Measurements from ENCODE around the gene SUSD4.
"Not testable (repeated sequence)": the region's sequence is repeated elsewhere in the genome, so short reads cannot be mapped to it uniquely, and the experiment has no call there.

Gene SUSD4

DNA sequence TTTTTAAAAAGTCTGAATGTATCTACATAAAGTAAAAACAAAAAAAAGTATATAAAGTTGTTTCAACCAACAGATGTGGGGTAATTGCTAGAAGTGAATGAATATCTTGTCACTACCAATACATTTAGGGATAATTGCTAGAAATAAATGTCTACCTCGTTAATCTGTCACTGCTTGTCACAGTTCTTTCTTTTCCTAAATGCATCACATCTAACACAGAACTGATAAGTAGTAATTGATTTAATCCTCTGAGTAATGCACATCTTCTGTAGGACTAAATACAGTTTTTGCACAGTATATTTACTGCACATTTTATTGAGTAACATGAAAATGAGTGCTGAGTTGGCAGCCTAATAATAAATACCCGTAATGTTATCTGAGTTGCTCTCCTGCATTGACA lies 72.2 kb downstream of the SUSD4 start:
- Histone ChIP-seq H3K27me3 (ENCODE audit: insufficient read depth, insufficient read length) (no peaks in the 10 kb centered on the region), H3K9me3 (ENCODE audit: insufficient read depth, low read length) (no peaks in the 10 kb centered on the region), H3K36me3 (ENCODE audit: insufficient read depth, insufficient read length, low read length) (no peaks in the 10 kb centered on the region), H3K4me1 (ENCODE audit: insufficient read depth, insufficient read length) (no peaks in the 10 kb centered on the region), H3K4me3 (ENCODE audit: insufficient read length, low read depth) (no peak overlapping the region), H3K9ac (ENCODE audit: insufficient read length, low read depth) (no peak overlapping the region)
- no peak for DNase-seq (ENCODE audit: low read depth, low spot score)
- TF ChIP-seq YY1 (IDR thresholded peaks at IDR 0.05; ENCODE audit: insufficient read depth, insufficient read length), result no peak
- TF ChIP-seq ZNF274 (IDR thresholded peaks at IDR 0.05; ENCODE audit: low read depth, low read length), result no peak
- TF ChIP-seq SUZ12 (IDR thresholded peaks at IDR 0.05; ENCODE audit: extremely low read depth, insufficient read depth, insufficient read length), result no peak

DNA sequence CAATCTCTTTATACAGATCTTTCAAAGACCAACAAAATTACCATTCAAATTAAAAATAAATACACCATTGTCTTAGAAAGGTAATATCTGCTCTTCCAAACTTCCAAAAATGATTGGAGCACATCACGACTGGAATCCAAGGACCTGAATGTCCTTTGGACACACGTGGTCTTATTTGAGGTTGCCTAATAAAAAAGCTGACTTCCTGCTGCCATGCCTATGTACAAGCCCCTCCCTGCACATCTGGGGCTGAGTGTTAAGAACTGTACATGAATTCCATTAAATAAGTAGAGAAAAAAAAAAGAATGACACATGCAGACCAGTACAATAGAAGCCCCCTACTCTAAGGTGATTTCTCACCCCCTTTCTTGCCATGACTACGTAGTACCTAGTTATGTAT lies 73.6 kb downstream of the SUSD4 start:
- DNase-seq (ENCODE audit: low read depth, low spot score), result no peak
- Histone ChIP-seq H3K4me1 (ENCODE audit: insufficient read depth, insufficient read length) (no peaks in the 10 kb centered on the region), H3K36me3 (ENCODE audit: insufficient read depth, insufficient read length, low read length) (no peaks in the 10 kb centered on the region), H3K9me3 (ENCODE audit: insufficient read depth, low read length) (no peaks in the 10 kb centered on the region), H3K9ac (ENCODE audit: insufficient read length, low read depth) (no peak overlapping the region), H3K4me3 (ENCODE audit: insufficient read length, low read depth) (no peak overlapping the region), H3K27me3 (ENCODE audit: insufficient read depth, insufficient read length) (no peaks in the 10 kb centered on the region)
- TF ChIP-seq ZNF274 (IDR thresholded peaks at IDR 0.05; ENCODE audit: low read depth, low read length), result no peak
- TF ChIP-seq SUZ12 (IDR thresholded peaks at IDR 0.05; ENCODE audit: extremely low read depth, insufficient read depth, insufficient read length), result no peak
- no peak for TF ChIP-seq YY1 (IDR thresholded peaks at IDR 0.05; ENCODE audit: insufficient read depth, insufficient read length)

DNA sequence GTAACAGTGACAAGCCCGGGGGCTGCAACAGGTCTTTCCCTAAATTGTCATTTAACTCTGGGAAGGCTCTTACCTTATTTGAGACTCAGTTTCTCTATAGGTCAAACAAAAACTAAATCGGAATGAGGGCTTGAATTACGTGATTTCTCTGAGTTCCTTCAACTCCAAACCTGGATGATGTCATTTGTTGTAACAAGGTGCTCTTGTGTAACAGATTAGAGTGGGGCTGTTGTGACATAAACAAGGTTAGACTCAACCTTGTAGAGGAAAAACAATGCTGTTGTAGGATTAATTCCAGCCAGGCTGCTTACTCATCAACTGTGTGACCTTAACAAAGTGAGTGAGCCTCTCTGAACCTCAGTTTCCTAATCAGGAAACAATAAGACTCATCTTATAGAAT lies 74.4 kb downstream of the SUSD4 start:
- TF ChIP-seq ZNF274 (IDR thresholded peaks at IDR 0.05; ENCODE audit: low read depth, low read length) (no peak), YY1 (IDR thresholded peaks at IDR 0.05; ENCODE audit: insufficient read depth, insufficient read length) (no peak), SUZ12 (IDR thresholded peaks at IDR 0.05; ENCODE audit: extremely low read depth, insufficient read depth, insufficient read length) (no peak)
- Histone ChIP-seq H3K4me1 (ENCODE audit: insufficient read depth, insufficient read length) (no peaks in the 10 kb centered on the region), H3K36me3 (ENCODE audit: insufficient read depth, insufficient read length, low read length) (no peaks in the 10 kb centered on the region), H3K9ac (ENCODE audit: insufficient read length, low read depth) (no peak overlapping the region), H3K4me3 (ENCODE audit: insufficient read length, low read depth) (no peak overlapping the region), H3K9me3 (ENCODE audit: insufficient read depth, low read length) (no peaks in the 10 kb centered on the region), H3K27me3 (ENCODE audit: insufficient read depth, insufficient read length) (no peaks in the 10 kb centered on the region)
- no peak for DNase-seq (ENCODE audit: low read depth, low spot score)

DNA sequence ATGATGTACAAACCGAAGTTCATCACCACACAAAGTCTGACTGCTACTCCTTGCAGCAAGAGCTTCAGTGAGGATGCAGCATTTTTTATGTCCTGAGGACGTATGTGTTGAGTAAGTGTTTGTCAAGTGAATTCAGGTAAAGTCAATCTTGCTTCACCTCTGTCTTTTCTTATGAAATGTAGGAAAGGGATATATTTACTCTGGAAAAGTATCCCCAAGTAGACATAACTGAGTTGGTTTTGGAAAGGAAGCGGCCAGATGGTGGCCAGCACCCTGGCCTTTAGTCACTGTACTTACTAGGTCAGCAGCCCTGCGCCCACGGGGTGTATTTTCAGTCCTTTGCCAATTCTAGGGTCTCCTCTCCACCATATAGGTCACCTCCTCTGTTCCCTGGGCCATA lies 75.2 kb downstream of the SUSD4 start:
- TF ChIP-seq YY1 (IDR thresholded peaks at IDR 0.05; ENCODE audit: insufficient read depth, insufficient read length) (no peak), SUZ12 (IDR thresholded peaks at IDR 0.05; ENCODE audit: extremely low read depth, insufficient read depth, insufficient read length) (no peak), ZNF274 (IDR thresholded peaks at IDR 0.05; ENCODE audit: low read depth, low read length) (no peak)
- Histone ChIP-seq H3K36me3 (ENCODE audit: insufficient read depth, insufficient read length, low read length) (no peaks in the 10 kb centered on the region), H3K4me3 (ENCODE audit: insufficient read length, low read depth) (no peak overlapping the region), H3K9ac (ENCODE audit: insufficient read length, low read depth) (no peak overlapping the region), H3K27me3 (ENCODE audit: insufficient read depth, insufficient read length) (no peaks in the 10 kb centered on the region), H3K9me3 (ENCODE audit: insufficient read depth, low read length) (no peaks in the 10 kb centered on the region), H3K4me1 (ENCODE audit: insufficient read depth, insufficient read length) (no peaks in the 10 kb centered on the region)
- DNase-seq (ENCODE audit: low read depth, low spot score), result no peak

DNA sequence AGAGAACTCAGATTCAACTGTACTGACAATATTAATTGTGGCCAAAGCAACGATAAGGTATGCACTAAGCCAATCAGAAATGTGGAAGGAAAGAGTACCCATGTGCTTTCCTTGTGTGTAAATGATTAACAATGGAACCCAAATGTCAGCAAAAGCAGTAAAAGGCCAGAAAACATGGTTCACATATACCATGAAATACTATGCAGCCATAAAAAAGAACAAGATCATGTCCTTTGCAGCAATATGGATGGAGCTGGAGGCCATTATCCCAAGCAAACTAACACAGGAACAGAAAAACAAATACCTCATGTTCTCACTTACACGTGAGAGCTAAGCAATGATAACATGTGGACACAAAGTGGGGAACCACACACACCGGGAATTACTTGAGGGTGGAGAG lies 78.5 kb downstream of the SUSD4 start:
- H3K36me3 ChIP-seq (ENCODE audit: insufficient read depth, insufficient read length, low read length), result no peaks in the 10 kb centered on the region
- TF ChIP-seq SUZ12 (IDR thresholded peaks at IDR 0.05; ENCODE audit: extremely low read depth, insufficient read depth, insufficient read length) (no peak), ZNF274 (IDR thresholded peaks at IDR 0.05; ENCODE audit: low read depth, low read length) (no peak), YY1 (IDR thresholded peaks at IDR 0.05; ENCODE audit: insufficient read depth, insufficient read length) (no peak)
- no peaks in the 10 kb centered on the region for H3K27me3 ChIP-seq (ENCODE audit: insufficient read depth, insufficient read length)

DNA sequence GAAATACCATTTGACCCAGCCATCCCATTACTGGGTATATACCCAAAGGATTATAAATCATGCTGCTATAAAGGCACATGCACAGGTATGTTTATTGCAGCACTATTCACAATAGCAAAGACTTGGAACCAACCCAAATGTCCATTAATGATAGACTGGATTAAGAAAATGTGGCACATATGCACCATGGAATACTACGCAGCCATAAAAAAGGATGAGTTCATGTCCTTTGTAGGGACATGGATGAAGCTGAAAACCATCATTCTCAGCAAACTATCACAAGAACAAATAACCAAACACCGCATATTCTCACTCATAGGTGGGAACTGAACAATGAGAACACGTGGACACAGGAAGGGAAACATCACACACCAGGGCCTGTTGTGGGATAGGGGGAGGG lies 80.3 kb downstream of the SUSD4 start:
- H3K9ac ChIP-seq (ENCODE audit: insufficient read length, low read depth); H3K4me3 ChIP-seq (ENCODE audit: insufficient read length, low read depth); H3K36me3 ChIP-seq (ENCODE audit: insufficient read depth, insufficient read length, low read length); H3K4me1 ChIP-seq (ENCODE audit: insufficient read depth, insufficient read length); H3K27me3 ChIP-seq (ENCODE audit: insufficient read depth, insufficient read length); H3K9me3 ChIP-seq (ENCODE audit: insufficient read depth, low read length); DNase-seq (ENCODE audit: low read depth, low spot score): not testable (repeated sequence)

More for the DNA sequence above, 78.5 kb downstream of the SUSD4 start:
- Histone ChIP-seq H3K9me3 (ENCODE audit: insufficient read depth, low read length) (no peaks in the 10 kb centered on the region), H3K4me1 (ENCODE audit: insufficient read depth, insufficient read length) (no peaks in the 10 kb centered on the region), H3K9ac (ENCODE audit: insufficient read length, low read depth) (no peak overlapping the region), H3K4me3 (ENCODE audit: insufficient read length, low read depth) (no peak overlapping the region)
- DNase-seq (ENCODE audit: low read depth, low spot score), result no peak

DNA sequence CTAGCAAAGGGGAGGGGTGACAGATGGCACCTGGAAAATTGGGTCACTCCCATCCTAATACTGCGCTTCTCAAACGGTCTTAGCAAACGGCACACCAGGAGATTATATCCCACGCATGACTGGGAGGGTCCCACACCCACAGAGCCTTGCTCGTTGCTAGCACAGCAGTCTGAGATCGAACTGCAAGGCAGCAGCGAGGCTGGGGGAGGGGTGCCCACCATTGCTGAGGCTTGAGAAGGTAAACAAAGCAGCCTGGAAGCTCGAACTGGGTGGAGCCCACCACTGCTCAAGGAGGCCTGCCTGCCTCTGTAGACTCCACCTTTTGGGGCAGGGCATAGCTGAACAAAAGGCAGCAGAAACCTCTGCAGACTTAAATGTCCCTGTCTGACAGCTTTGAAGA lies 85.7 kb downstream of the SUSD4 start:
- not testable (repeated sequence) for DNase-seq (ENCODE audit: low read depth, low spot score); H3K9ac ChIP-seq (ENCODE audit: insufficient read length, low read depth); H3K4me1 ChIP-seq (ENCODE audit: insufficient read depth, insufficient read length); H3K4me3 ChIP-seq (ENCODE audit: insufficient read length, low read depth); H3K27me3 ChIP-seq (ENCODE audit: insufficient read depth, insufficient read length); H3K36me3 ChIP-seq (ENCODE audit: insufficient read depth, insufficient read length, low read length)
- peaks cover 17% of the 10 kb centered on the region for H3K9me3 ChIP-seq (ENCODE audit: insufficient read depth, low read length)

DNA sequence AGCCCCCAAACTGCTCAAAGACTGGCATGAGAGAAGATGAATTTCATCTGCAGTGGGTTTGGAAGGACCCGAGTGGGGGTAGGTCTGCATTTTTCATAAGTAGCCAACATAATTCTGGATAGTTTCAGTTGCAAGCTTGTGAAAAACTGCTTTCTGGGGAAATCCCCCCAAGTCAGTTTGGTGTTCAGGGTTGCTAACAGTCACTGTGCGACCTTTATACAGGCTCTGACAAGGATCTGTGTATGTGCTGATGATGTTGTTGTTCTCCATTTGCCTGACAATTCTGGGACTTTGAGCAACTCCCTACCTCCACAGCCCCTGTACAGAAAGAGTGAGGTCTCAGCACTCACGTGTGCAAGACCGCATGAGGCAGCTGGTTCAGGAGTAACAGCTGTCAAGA lies 87.9 kb downstream of the SUSD4 start:
- Histone ChIP-seq H3K4me3 (ENCODE audit: insufficient read length, low read depth) (no peak overlapping the region), H3K36me3 (ENCODE audit: insufficient read depth, insufficient read length, low read length) (no peaks in the 10 kb centered on the region), H3K27me3 (ENCODE audit: insufficient read depth, insufficient read length) (no peaks in the 10 kb centered on the region), H3K9ac (ENCODE audit: insufficient read length, low read depth) (no peak overlapping the region), H3K4me1 (ENCODE audit: insufficient read depth, insufficient read length) (no peaks in the 10 kb centered on the region), H3K9me3 (ENCODE audit: insufficient read depth, low read length) (peaks cover 17% of the 10 kb centered on the region)
- DNase-seq (ENCODE audit: low read depth, low spot score), result no peak
- TF ChIP-seq ZNF274 (IDR thresholded peaks at IDR 0.05; ENCODE audit: low read depth, low read length) (no peak), YY1 (IDR thresholded peaks at IDR 0.05; ENCODE audit: insufficient read depth, insufficient read length) (no peak), SUZ12 (IDR thresholded peaks at IDR 0.05; ENCODE audit: extremely low read depth, insufficient read depth, insufficient read length) (no peak)
